CD14-positive monocyte (primary cell): ENCODE data around the gene APC. TPM values are rescaled to one million over a fixed set of nuclear protein-coding genes. Genes with fewer than 3 reads are reported as not detected.

ENCODE experiments used
- DNase-seq, 3 donors: peaks; one replicate each; pipeline ENCODE4 v3.0.0-alpha.2; 2011 to 2022
- H2AFZ ChIP-seq: 2 replicates; pipeline ENCODE4 v1.6.0; 2012; ENCODE audit warnings: mild to moderate bottlenecking, low read depth, low read length, inconsistent platforms; ENCODE audit not compliant: insufficient read depth, poor library complexity, severe bottlenecking
- H3K27ac ChIP-seq, 2 donors: 1 replicate in 1 of 2; 2 replicates in 1 of 2; pipeline ENCODE4 v1.5.1; 2012 to 2013; ENCODE audit warnings: low read length in 2 of 2, control low read depth in 1 of 2, inconsistent platforms in 1 of 2, low read depth in 1 of 2, mild to moderate bottlenecking in 1 of 2
- H3K27me3 ChIP-seq, 2 donors: one replicate each; pipeline versions ENCODE4 v1.6.0 to v1.6.1; 2011 to 2013; ENCODE audit warnings: low read length in 2 of 2; ENCODE audit not compliant: control insufficient read depth in 2 of 2, insufficient read depth in 2 of 2
- H3K36me3 ChIP-seq, 2 donors: replicated peaks in 1 of 2; 1 replicate in 1 of 2; 2 replicates in 1 of 2; pipeline versions ENCODE4 v1.5.1 to v1.6.1; 2012 to 2013; ENCODE audit warnings: low read length in 2 of 2, control low read depth in 1 of 2, inconsistent platforms in 1 of 2, mild to moderate bottlenecking in 1 of 2; ENCODE audit not compliant: insufficient read depth in 2 of 2, control insufficient read depth in 1 of 2
- H3K4me1 ChIP-seq, 2 donors: 1 replicate in 1 of 2; 2 replicates in 1 of 2; pipeline versions ENCODE4 v1.5.1 to v1.6.1; 2012 to 2013; ENCODE audit warnings: low read length in 2 of 2, control low read depth in 1 of 2, inconsistent platforms in 1 of 2, mild to moderate bottlenecking in 1 of 2, moderate library complexity in 1 of 2; ENCODE audit not compliant: insufficient read depth in 2 of 2, control insufficient read depth in 1 of 2
- H3K4me2 ChIP-seq: replicated peaks from 2 replicates; pipeline ENCODE3; 2012; ENCODE audit warnings: low read length, moderate library complexity, mild to moderate bottlenecking; ENCODE audit not compliant: poor library complexity, severe bottlenecking; ENCODE audit errors: extremely low read depth
- H3K4me3 ChIP-seq, 3 experiments: fragments of 200-600 bp in 1 of 3; sonication (generic) in 1 of 3; replicated peaks in 1 of 3; 1 replicate in 2 of 3; 2 replicates in 1 of 3; pipeline ENCODE4 v1.5.1; 2011 to 2013; ENCODE audit warnings: low read length in 3 of 3, mild to moderate bottlenecking in 3 of 3, control low read depth in 2 of 3, low read depth in 2 of 3, inconsistent platforms in 1 of 3, moderate library complexity in 1 of 3
- H3K79me2 ChIP-seq: 2 replicates; pipeline ENCODE4 v1.6.0; 2012; ENCODE audit warnings: mild to moderate bottlenecking, control low read depth, inconsistent platforms, low read length, moderate library complexity; ENCODE audit not compliant: insufficient read depth
- H3K9ac ChIP-seq: 2 replicates; pipeline ENCODE4 v1.6.0; 2017; ENCODE audit warnings: low read length, mild to moderate bottlenecking; ENCODE audit not compliant: insufficient read depth, poor library complexity, severe bottlenecking
- H3K9me3 ChIP-seq, 2 donors: replicated peaks in 1 of 2; 1 replicate in 1 of 2; 2 replicates in 1 of 2; pipeline versions ENCODE4 v1.5.1 to v1.6.1; 2012 to 2013; ENCODE audit warnings: low read length in 2 of 2, control low read depth in 1 of 2; ENCODE audit not compliant: control insufficient read depth in 1 of 2, insufficient read depth in 1 of 2
- H4K20me1 ChIP-seq: 2 replicates; pipeline ENCODE4 v1.6.0; 2012; ENCODE audit warnings: mild to moderate bottlenecking, low read length, control low read depth, moderate library complexity; ENCODE audit not compliant: insufficient read depth
- H3K27ac Mint-ChIP-seq, 7 donors: one replicate each; pipeline ENCODE4 v1.8.0; 2020; ENCODE audit warnings: mild to moderate bottlenecking in 7 of 7, mixed read lengths in 7 of 7, moderate library complexity in 6 of 7, inconsistent platforms in 2 of 7
- H3K27me3 Mint-ChIP-seq, 3 donors: one replicate each; pipeline ENCODE4 v1.8.0; 2021 to 2022; ENCODE audit warnings: low read depth in 3 of 3, mild to moderate bottlenecking in 3 of 3, mixed read lengths in 3 of 3, moderate library complexity in 3 of 3, inconsistent platforms in 1 of 3
- H3K36me3 Mint-ChIP-seq, 2 donors: one replicate each; pipeline ENCODE4 v1.8.0; 2020; ENCODE audit warnings: mixed read lengths in 2 of 2, inconsistent platforms in 1 of 2, mild to moderate bottlenecking in 1 of 2
- H3K4me1 Mint-ChIP-seq: one replicate; pipeline ENCODE4 v1.8.0; 2020; ENCODE audit warnings: mild to moderate bottlenecking, mixed read lengths
- H3K4me3 Mint-ChIP-seq, 2 donors: one replicate each; pipeline ENCODE4 v1.8.0; 2020; ENCODE audit warnings: mild to moderate bottlenecking in 2 of 2, mixed read lengths in 2 of 2, moderate library complexity in 1 of 2
- H3K9me3 Mint-ChIP-seq, 7 donors: one replicate each; pipeline ENCODE4 v1.8.0; 2020 to 2022; ENCODE audit warnings: mixed read lengths in 7 of 7, mild to moderate bottlenecking in 6 of 7, moderate library complexity in 6 of 7, inconsistent platforms in 2 of 7
- WGBS: methylation state at CpG from one replicate; pipeline ENCODE4 v1.1.5; 2013; ENCODE audit warnings: missing lambda C conversion rate; ENCODE audit not compliant: insufficient coverage; 5-methylcytosine and 5-hydroxymethylcytosine counted together
- intact Hi-C, 2 donors: fragments of 100-400 bp; cut with micrococcal nuclease; formaldehyde crosslinking; loops; one replicate each; pipeline versions ENCODE4 v1.15.0 to v1.15.1; 2023
- polyA plus RNA-seq, 3 donors: library from polyadenylated mRNA; depleted of rRNA in 1 of 3; unstranded in 2 of 3; stranded (reverse) in 1 of 3; fragments of 300-500 nt in 2 of 3; fragments of >200 nt in 1 of 3; fragmentation: Illumina TruSeq in 2 of 3; gene quantifications; 1 replicate in 2 of 3; 2 replicates in 1 of 3; pipeline ENCODE4 v1.2.3, GENCODE V29; 2012 to 2021
- TF ChIP-seq, protein P1 (sequence below): fragments of 200-600 bp; IDR thresholded peaks from one replicate; pipeline ENCODE4 v1.8.0; 2022; ENCODE audit warnings: antibody characterized with exemption, mild to moderate bottlenecking

APC gene
- polyA plus RNA-seq, 3 donors = 6.5 to 13.6 (median 9.0) TPM

GRCh38 chr5:112867411-112867810, 129.7 kb downstream of the APC start:
- Histone ChIP-seq H3K4me2 (no peak overlapping the region), H3K4me1 (peaks cover 7 to 10% of the 10 kb centered on the region in 2 donors), H3K79me2 (peaks cover 36% of the 10 kb centered on the region), H3K27me3 (no peaks in the 10 kb centered on the region), H3K9ac (no peak overlapping the region), H4K20me1 (peaks cover 27% of the 10 kb centered on the region), H3K4me3 (no peak overlapping the region), H3K27ac (peak overlapping the region in 1 of 2 donors; percentile 61), H2AFZ (no peak overlapping the region), H3K36me3 (peaks cover 57 to 82% of the 10 kb centered on the region in 2 donors), H3K9me3 (no peaks in the 10 kb centered on the region)
- Mint-ChIP-seq H3K27ac (peak overlapping the region in 3 of 7 donors; percentile 10 to 63 (median 31)), H3K36me3 (peaks cover 51 to 79% of the 10 kb centered on the region in 2 donors), H3K9me3 (peaks cover 0 to 1% (median 0%) of the 10 kb centered on the region in 7 donors), H3K4me3 (no peak overlapping the region), H3K4me1 (peaks cover 34% of the 10 kb centered on the region), H3K27me3 (no peaks in the 10 kb centered on the region)
- 83% methylated on average over 1 of the region's 5 CpGs for WGBS
- intact Hi-C loops = no loop called here
- DNase-seq = no peak
- TF ChIP-seq, protein P1, sequence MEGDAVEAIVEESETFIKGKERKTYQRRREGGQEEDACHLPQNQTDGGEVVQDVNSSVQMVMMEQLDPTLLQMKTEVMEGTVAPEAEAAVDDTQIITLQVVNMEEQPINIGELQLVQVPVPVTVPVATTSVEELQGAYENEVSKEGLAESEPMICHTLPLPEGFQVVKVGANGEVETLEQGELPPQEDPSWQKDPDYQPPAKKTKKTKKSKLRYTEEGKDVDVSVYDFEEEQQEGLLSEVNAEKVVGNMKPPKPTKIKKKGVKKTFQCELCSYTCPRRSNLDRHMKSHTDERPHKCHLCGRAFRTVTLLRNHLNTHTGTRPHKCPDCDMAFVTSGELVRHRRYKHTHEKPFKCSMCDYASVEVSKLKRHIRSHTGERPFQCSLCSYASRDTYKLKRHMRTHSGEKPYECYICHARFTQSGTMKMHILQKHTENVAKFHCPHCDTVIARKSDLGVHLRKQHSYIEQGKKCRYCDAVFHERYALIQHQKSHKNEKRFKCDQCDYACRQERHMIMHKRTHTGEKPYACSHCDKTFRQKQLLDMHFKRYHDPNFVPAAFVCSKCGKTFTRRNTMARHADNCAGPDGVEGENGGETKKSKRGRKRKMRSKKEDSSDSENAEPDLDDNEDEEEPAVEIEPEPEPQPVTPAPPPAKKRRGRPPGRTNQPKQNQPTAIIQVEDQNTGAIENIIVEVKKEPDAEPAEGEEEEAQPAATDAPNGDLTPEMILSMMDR = no peak

GRCh38 chr5:112869948-112870347, 132.3 kb downstream of the APC start:
- DNase-seq = no peak
- H3K4me1 ChIP-seq = peaks cover 7 to 8% of the 10 kb centered on the region in 2 donors

More at GRCh38 chr5:112869948-112870347, 132.3 kb downstream of the APC start:
- Mint-ChIP-seq H3K4me1 (peaks cover 22% of the 10 kb centered on the region), H3K27ac (peak overlapping the region in 2 of 7 donors; percentile 59 to 64), H3K36me3 (peaks cover 37 to 73% of the 10 kb centered on the region in 2 donors), H3K27me3 (no peaks in the 10 kb centered on the region), H3K9me3 (peaks cover 0 to 1% (median 0%) of the 10 kb centered on the region in 7 donors), H3K4me3 (no peak overlapping the region)
- H2AFZ ChIP-seq = no peak overlapping the region
- 97% methylated on average over 3 of the region's 3 CpGs for WGBS
- no peak overlapping the region for H3K4me3 ChIP-seq
- no peaks in the 10 kb centered on the region for H3K9me3 ChIP-seq
- peaks cover 41 to 60% of the 10 kb centered on the region in 2 donors for H3K36me3 ChIP-seq
- H3K9ac ChIP-seq = no peak overlapping the region
- peaks cover 17% of the 10 kb centered on the region for H3K79me2 ChIP-seq
- H3K27me3 ChIP-seq = no peaks in the 10 kb centered on the region
- peaks cover 13% of the 10 kb centered on the region for H4K20me1 ChIP-seq
- intact Hi-C loops = no loop called here
- no peak overlapping the region for H3K27ac ChIP-seq
- TF ChIP-seq, protein P1 = no peak
- no peak overlapping the region for H3K4me2 ChIP-seq
